GM18907 (cell line): ENCODE results near the gene SNAP23.

ENCODE experiments used
- ATAC-seq: cut with Tn5 transposase; IDR thresholded peaks from one replicate; pipeline ENCODE4 v1.9.1; 2021; ENCODE audit warnings: mild to moderate bottlenecking, moderate library complexity; ENCODE audit not compliant: unreplicated experiment

The SNAP23 gene

GRCh38 chr15:42495361-42496212 is at the start of gene SNAP23:
Gene SNAP23 (plus strand): TSS chr15:42495634. CDS start chr15:42511847, 16,213 bp downstream.
- ATAC-seq: peak; percentile 68

GRCh38 chr15:42447599-42447998 is 47.8 kb upstream of the SNAP23 start:
- ATAC-seq: no peak

- no peak for ATAC-seq
Observed at GRCh38 chr15:42448281-42448680, 47.2 kb upstream of the SNAP23 start.

GRCh38 chr15:42449770-42450424 is 45.5 kb upstream of the SNAP23 start:
- no peak for ATAC-seq

GRCh38 chr15:42450425-42450790 is 45.0 kb upstream of the SNAP23 start:
- ATAC-seq: no peak

GRCh38 chr15:42453826-42454225 is 41.6 kb upstream of the SNAP23 start:
- no peak for ATAC-seq

- ATAC-seq: no peak
Observed at GRCh38 chr15:42456531-42456930, 38.9 kb upstream of the SNAP23 start.

- no peak for ATAC-seq
Observed at GRCh38 chr15:42456971-42457370, 38.5 kb upstream of the SNAP23 start.

GRCh38 chr15:42457445-42458442 is 37.7 kb upstream of the SNAP23 start:
- ATAC-seq: peak; percentile 70

- ATAC-seq: no peak
Observed at GRCh38 chr15:42461261-42461660, 34.2 kb upstream of the SNAP23 start.

- no peak for ATAC-seq
Observed at GRCh38 chr15:42465520-42466259, 29.7 kb upstream of the SNAP23 start.

- no peak for ATAC-seq
Observed at GRCh38 chr15:42471002-42471401, 24.4 kb upstream of the SNAP23 start.

GRCh38 chr15:42474827-42475226 is 20.6 kb upstream of the SNAP23 start:
- no peak for ATAC-seq

GRCh38 chr15:42482701-42483100 is 12.7 kb upstream of the SNAP23 start:
- ATAC-seq: no peak

- ATAC-seq: no peak
Observed at GRCh38 chr15:42483677-42484076, 11.8 kb upstream of the SNAP23 start.

- ATAC-seq: no peak
Observed at GRCh38 chr15:42490291-42490670, 5.2 kb upstream of the SNAP23 start.

GRCh38 chr15:42490671-42491538 is 4.5 kb upstream of the SNAP23 start, which contains the start of gene ZNF106:
Gene ZNF106 (minus strand): TSS chr15:42491141. CDS start chr15:42472289, 18,852 bp downstream.
- peak; percentile 61 for ATAC-seq

- no peak for ATAC-seq
Observed at GRCh38 chr15:42491539-42492225, 3.8 kb upstream of the SNAP23 start.

- ATAC-seq: no peak
Observed at GRCh38 chr15:42493679-42494078, 1.8 kb upstream of the SNAP23 start.
